Measurements from ENCODE around the gene FSTL5. TPM values are rescaled to one million over a fixed set of nuclear protein-coding genes. Genes with fewer than 3 reads are reported as not detected.

Gene FSTL5
- total and polyA plus RNA-seq, 2 of the 13 experiments (the other 11 are each of a cell fraction or from before 2014, with no cell fraction given) = 0.03 to 0.07 TPM

GRCh38 chr4:162201673-162202072 is 37.9 kb upstream of the FSTL5 start:
- Histone ChIP-seq H3K9ac (ENCODE audit: insufficient read depth, low read depth, low read length) (no peak overlapping the region), H3K9me3 (ENCODE audit: low read length) (peaks cover 4% of the 10 kb centered on the region; the same call in 1 of the 2 replicates), H4K20me1 (ENCODE audit: insufficient read depth, low read length) (no peaks in the 10 kb centered on the region), H3K4me3 (replicated peaks in 1 of 3; ENCODE audit: insufficient read depth in 1 of 3, low read depth in 2 of 3, low read length in 3 of 3) (no peak overlapping the region), H3K36me3 (replicated peaks in 1 of 2; ENCODE audit: control insufficient read depth in 1 of 2, insufficient read depth in 2 of 2, low read length in 2 of 2) (no peaks in the 10 kb centered on the region), H3K4me1 (ENCODE audit: insufficient read depth, low read length) (no peaks in the 10 kb centered on the region), H3K79me2 (ENCODE audit: insufficient read depth, low read length) (no peaks in the 10 kb centered on the region), H3K27me3 (ENCODE audit: control insufficient read depth in 1 of 2, insufficient read depth in 2 of 2, low read length in 2 of 2) (no peaks in the 10 kb centered on the region), H3K4me2 (ENCODE audit: low read depth, low read length) (no peak overlapping the region), H2AFZ (ENCODE audit: low read length) (no peak overlapping the region), H3K27ac (ENCODE audit: extremely low read length, insufficient read depth, low read length) (no peak overlapping the region)
- POLR2A ChIA-PET = no interaction called here
- TF ChIP-seq FIP1L1 (IDR thresholded peaks at IDR 0.05; ENCODE audit: borderline replicate concordance, insufficient read depth, low read depth, low read length) (no peak), ATF3 (CRISPR knock-in tag; IDR thresholded peaks at IDR 0.05) (no peak), SNAPC2 (CRISPR knock-in tag; IDR thresholded peaks at IDR 0.05) (no peak), MED1 (CRISPR knock-in tag; IDR thresholded peaks at IDR 0.05) (no peak), ZHX1 (CRISPR knock-in tag; IDR thresholded peaks at IDR 0.05; ENCODE audit: low read depth) (no peak), NFYB (CRISPR knock-in tag; IDR thresholded peaks at IDR 0.05) (no peak), SNAPC5 (CRISPR knock-in tag; IDR thresholded peaks at IDR 0.05; ENCODE audit: borderline replicate concordance) (no peak), BORCS8-MEF2B (CRISPR knock-in tag; IDR thresholded peaks at IDR 0.05) (no peak), CENPBD1 (CRISPR knock-in tag; IDR thresholded peaks at IDR 0.05; ENCODE audit: borderline replicate concordance, low read depth) (no peak), PAXIP1 (CRISPR knock-in tag; conservative IDR thresholded peaks at IDR 0.05) (no peak), TAF1 (CRISPR knock-in tag; IDR thresholded peaks at IDR 0.05) (no peak), ZNF616 (CRISPR knock-in tag; IDR thresholded peaks at IDR 0.05; ENCODE audit: low read depth) (no peak), ZNF224 (CRISPR knock-in tag; IDR thresholded peaks at IDR 0.05) (no peak), PCBP2 (optimal IDR thresholded peaks at IDR 0.05; ENCODE audit: low read depth, low read length, poor library complexity, severe bottlenecking) (no peak), PHF21A (CRISPR knock-in tag; IDR thresholded peaks at IDR 0.05) (no peak), UBTF (CRISPR knock-in tag; IDR thresholded peaks at IDR 0.05) (no peak)
- in situ Hi-C loops (cut with HindIII; ENCODE audit: extremely low pct_ligation_motif_present, low pct_unique_long_range_greater_than_20kb) = no loop called here
- CTCF ChIA-PET (ENCODE audit: low intra/inter-chr PET ratio, low total read pairs) = no interaction called here
- no peak for DNase-seq (ENCODE audit: low spot score)
- intact Hi-C loops (cut with micrococcal nuclease; ENCODE audit: unreplicated experiment) = no loop called here
- WGBS (ENCODE audit: low lambda C conversion rate) = 1% methylated on average over 2 of the region's 2 CpGs
- BruUV-seq (replicated peaks) = no TSS peak
- no peak for FAIRE-seq
- ATAC-seq = no peak
